Upper lobe of left lung (tissue), 4 donors: Measurements from ENCODE around the gene LHB.

Experiments used
- CTCF ChIP-seq, 6 experiments: fragments of 450-650 bp in 4 of 6; fragments of 200-600 bp in 2 of 6; sonication (generic) in 2 of 6; IDR thresholded peaks; one replicate each; pipeline ENCODE4 v1.5.1; 2016 to 2019; ENCODE audit warnings: antibody characterized with exemption in 6 of 6
- POLR2A ChIP-seq, 4 donors: fragments of 450-650 bp; IDR thresholded peaks; one replicate each; pipeline ENCODE4 v1.5.1; 2016 to 2017; ENCODE audit warnings: antibody characterized with exemption in 4 of 4, mild to moderate bottlenecking in 2 of 4
- POLR2AphosphoS5 ChIP-seq, 2 donors: sonication (generic); formaldehyde crosslinking; IDR thresholded peaks; one replicate each; pipeline ENCODE4 v1.5.1; 2017; ENCODE audit warnings: antibody characterized with exemption in 2 of 2

GRCh38 chr19:49058562-49058961 is 41.7 kb upstream of the LHB start:
- TF ChIP-seq POLR2A (IDR thresholded peaks at IDR 0.05): no peak
- no peak for TF ChIP-seq POLR2AphosphoS5 (IDR thresholded peaks at IDR 0.05)
- TF ChIP-seq CTCF (IDR thresholded peaks at IDR 0.05): no peak
